Measurements from ENCODE around the gene NAV2.

NAV2 gene

DNA sequence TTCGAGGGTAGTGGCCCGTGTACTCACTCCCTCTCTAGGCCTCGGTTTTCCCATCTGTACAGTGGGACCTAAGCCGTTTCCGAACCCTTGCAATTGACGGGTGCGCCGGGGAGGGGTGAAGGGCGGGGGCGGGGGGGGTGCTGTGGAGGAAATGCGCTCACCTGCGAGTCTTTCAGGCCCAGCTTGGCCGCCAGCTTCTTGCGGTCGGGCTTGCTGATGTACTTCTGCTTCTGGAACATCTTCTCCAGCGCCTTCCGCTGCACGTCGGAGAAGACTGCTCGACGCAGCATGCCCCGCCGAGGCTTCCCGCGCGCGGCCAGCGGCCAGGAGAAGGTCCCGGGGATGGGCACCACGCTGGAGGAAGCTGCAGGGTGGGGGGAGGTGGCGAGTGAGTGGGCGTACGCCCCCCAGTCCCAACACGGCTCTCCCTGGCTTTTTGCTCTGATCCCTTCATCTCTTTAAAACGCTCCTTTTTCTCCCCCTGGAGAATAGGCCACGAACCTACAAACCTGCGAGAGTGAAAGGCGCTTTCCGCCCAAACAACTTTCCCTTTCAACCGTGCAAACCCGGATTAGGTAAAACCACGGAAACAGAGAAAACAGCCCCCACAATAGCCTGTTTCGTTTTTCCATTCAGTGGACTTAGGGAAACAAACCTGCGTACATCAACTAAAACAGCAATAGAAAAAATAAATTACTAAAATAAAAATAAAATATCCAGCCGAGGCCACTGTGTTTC is 444.4 kb downstream of the NAV2 start:
- no peak for TF ChIP-seq SNAI2 (CRISPR knock-in tag; IDR thresholded peaks at IDR 0.05)
- TF ChIP-seq ZC3H10 (CRISPR knock-in tag; IDR thresholded peaks at IDR 0.05): no peak
- TF ChIP-seq ISL1 (CRISPR knock-in tag; IDR thresholded peaks at IDR 0.05): no peak
- TF ChIP-seq CSDC2 (CRISPR knock-in tag; IDR thresholded peaks at IDR 0.05): no peak
- no peak for TF ChIP-seq ZNF565 (CRISPR knock-in tag; conservative IDR thresholded peaks at IDR 0.05; ENCODE audit: low read depth)
- no peak for TF ChIP-seq ARNTL (CRISPR knock-in tag; IDR thresholded peaks at IDR 0.05; ENCODE audit: borderline replicate concordance, low read depth)
- no peak for ATAC-seq

DNA sequence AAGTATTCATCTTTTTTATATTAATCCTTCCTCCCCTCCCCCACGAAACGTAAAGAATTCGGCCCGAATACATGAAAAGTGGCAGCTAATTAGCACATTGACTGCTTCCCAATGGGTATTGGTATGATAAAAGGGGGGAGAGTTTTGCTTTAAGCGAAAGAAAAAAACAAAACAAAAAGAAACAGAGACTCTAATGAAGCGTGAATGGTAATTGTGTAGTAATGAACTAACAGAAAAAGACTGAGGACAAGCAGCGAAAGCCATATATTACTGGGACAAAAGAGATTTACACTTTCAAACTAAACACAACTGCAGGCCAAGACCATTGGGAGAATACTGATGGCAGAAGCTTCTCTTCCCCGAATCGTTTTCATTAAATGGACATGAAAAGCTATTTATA is 445.1 kb downstream of the NAV2 start:
- TF ChIP-seq, protein P1, sequence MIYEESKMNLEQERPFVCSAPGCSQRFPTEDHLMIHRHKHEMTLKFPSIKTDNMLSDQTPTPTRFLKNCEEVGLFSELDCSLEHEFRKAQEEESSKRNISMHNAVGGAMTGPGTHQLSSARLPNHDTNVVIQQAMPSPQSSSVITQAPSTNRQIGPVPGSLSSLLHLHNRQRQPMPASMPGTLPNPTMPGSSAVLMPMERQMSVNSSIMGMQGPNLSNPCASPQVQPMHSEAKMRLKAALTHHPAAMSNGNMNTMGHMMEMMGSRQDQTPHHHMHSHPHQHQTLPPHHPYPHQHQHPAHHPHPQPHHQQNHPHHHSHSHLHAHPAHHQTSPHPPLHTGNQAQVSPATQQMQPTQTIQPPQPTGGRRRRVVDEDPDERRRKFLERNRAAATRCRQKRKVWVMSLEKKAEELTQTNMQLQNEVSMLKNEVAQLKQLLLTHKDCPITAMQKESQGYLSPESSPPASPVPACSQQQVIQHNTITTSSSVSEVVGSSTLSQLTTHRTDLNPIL (CRISPR knock-in tag; IDR thresholded peaks at IDR 0.05; ENCODE audit: low read depth): no peak
- TF ChIP-seq ZNF565 (CRISPR knock-in tag; conservative IDR thresholded peaks at IDR 0.05; ENCODE audit: low read depth) (no peak), OSR1 (CRISPR knock-in tag; IDR thresholded peaks at IDR 0.05) (no peak), ZC3H10 (CRISPR knock-in tag; IDR thresholded peaks at IDR 0.05) (no peak)

DNA sequence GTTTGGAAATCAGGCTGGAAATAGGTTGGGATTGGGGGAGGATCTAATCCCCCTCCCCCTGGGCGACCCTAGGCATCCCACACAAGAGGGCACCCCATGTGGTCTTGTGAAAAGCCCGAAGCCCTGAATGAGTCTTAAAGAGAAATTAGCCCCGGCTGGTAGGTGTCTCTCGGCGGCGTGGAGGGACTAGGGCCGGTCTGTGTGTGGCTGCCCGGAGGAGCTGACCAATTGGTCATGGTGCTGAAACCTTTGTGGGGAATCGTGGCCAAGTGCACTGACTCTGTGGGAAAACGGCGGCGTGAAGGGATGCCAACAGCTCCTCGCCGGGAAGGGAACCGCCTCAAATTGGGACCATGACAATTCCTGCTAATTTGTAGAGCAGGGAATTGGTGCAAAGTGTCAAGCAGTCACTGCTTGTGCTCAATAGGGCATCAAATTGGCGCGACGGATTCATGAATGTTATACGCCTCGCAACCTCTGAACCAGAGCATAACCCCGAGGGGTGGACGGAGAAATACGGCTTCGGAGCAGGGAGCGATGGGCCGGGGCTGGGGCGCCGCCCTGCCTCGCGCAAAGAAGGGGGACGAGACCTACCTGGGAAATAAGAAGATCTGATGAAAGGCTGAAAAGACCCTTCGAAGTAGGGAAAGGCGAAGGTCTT is 446.1 kb downstream of the NAV2 start:
- ATAC-seq: no peak
- no peak for TF ChIP-seq BACH2 (CRISPR knock-in tag; IDR thresholded peaks at IDR 0.05; ENCODE audit: borderline replicate concordance)
- TF ChIP-seq PPARA (CRISPR knock-in tag; IDR thresholded peaks at IDR 0.05; ENCODE audit: borderline replicate concordance): no peak
- no peak for TF ChIP-seq ZC3H10 (CRISPR knock-in tag; IDR thresholded peaks at IDR 0.05)
- no peak for TF ChIP-seq ZFP3 (CRISPR knock-in tag; IDR thresholded peaks at IDR 0.05)
- TF ChIP-seq RARB (CRISPR knock-in tag; IDR thresholded peaks at IDR 0.05): no peak
- TF ChIP-seq ZFP30 (CRISPR knock-in tag; IDR thresholded peaks at IDR 0.05): no peak

More for the DNA sequence above, 445.1 kb downstream of the NAV2 start:
- ATAC-seq: no peak

DNA sequence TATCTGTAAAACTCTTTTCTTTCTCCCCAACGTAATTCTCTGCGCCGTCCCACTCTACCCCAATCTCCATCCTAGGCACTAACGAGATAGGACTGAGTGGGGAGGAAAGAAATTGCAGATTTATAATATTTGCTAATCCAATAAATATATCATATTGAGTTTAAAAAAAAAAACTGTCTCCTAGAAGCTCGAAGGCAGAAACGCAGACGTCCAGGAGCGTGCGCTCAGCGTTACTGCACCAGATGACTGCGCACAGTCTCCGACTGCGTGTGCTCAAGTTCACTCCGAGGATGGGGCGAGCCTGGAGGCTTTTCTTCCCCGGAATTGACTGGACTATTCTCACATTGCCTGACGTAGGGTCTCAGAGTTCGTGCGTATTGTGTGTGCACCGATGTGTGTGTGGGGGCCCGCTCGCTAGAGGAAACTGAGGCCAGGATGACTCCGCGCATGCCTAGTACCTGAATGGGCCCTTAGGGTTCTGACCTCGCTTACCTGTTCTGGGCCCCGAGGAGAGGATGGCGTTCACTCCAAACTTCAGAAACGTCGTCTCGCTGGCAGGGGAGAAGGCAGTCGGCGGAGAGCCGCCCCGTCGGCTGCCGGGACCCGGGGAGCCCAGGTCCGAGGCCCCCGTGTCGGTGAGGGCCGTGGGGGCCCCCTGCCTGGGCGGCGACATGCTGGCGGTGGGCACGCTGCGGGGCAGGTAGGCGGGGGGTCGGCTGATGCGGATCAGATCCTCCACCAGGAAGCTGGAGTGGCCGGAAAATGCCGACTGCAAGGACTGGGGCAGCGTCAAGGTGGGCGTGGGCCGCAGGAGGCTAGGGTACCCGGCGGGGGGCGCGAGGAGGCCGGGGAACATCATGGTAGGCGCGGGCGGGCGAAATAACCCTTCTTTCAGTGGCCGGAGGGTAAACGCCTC is 447.1 kb downstream of the NAV2 start:
- no peak for ATAC-seq
- no peak for TF ChIP-seq CSDC2 (CRISPR knock-in tag; IDR thresholded peaks at IDR 0.05)
- TF ChIP-seq ESRRG (CRISPR knock-in tag; IDR thresholded peaks at IDR 0.05): no peak
- no peak for TF ChIP-seq GLIS3 (CRISPR knock-in tag; IDR thresholded peaks at IDR 0.05)
- TF ChIP-seq, protein P2, sequence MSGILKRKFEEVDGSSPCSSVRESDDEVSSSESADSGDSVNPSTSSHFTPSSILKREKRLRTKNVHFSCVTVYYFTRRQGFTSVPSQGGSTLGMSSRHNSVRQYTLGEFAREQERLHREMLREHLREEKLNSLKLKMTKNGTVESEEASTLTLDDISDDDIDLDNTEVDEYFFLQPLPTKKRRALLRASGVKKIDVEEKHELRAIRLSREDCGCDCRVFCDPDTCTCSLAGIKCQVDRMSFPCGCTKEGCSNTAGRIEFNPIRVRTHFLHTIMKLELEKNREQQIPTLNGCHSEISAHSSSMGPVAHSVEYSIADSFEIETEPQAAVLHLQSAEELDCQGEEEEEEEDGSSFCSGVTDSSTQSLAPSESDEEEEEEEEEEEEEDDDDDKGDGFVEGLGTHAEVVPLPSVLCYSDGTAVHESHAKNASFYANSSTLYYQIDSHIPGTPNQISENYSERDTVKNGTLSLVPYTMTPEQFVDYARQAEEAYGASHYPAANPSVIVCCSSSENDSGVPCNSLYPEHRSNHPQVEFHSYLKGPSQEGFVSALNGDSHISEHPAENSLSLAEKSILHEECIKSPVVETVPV (CRISPR knock-in tag; IDR thresholded peaks at IDR 0.05): no peak
- TF ChIP-seq, protein P3, sequence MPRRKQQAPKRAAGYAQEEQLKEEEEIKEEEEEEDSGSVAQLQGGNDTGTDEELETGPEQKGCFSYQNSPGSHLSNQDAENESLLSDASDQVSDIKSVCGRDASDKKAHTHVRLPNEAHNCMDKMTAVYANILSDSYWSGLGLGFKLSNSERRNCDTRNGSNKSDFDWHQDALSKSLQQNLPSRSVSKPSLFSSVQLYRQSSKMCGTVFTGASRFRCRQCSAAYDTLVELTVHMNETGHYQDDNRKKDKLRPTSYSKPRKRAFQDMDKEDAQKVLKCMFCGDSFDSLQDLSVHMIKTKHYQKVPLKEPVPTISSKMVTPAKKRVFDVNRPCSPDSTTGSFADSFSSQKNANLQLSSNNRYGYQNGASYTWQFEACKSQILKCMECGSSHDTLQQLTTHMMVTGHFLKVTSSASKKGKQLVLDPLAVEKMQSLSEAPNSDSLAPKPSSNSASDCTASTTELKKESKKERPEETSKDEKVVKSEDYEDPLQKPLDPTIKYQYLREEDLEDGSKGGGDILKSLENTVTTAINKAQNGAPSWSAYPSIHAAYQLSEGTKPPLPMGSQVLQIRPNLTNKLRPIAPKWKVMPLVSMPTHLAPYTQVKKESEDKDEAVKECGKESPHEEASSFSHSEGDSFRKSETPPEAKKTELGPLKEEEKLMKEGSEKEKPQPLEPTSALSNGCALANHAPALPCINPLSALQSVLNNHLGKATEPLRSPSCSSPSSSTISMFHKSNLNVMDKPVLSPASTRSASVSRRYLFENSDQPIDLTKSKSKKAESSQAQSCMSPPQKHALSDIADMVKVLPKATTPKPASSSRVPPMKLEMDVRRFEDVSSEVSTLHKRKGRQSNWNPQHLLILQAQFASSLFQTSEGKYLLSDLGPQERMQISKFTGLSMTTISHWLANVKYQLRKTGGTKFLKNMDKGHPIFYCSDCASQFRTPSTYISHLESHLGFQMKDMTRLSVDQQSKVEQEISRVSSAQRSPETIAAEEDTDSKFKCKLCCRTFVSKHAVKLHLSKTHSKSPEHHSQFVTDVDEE (CRISPR knock-in tag; IDR thresholded peaks at IDR 0.05): no peak
- TF ChIP-seq RARB (CRISPR knock-in tag; IDR thresholded peaks at IDR 0.05): no peak
- no peak for TF ChIP-seq OSR1 (CRISPR knock-in tag; IDR thresholded peaks at IDR 0.05)
- TF ChIP-seq, protein P4, sequence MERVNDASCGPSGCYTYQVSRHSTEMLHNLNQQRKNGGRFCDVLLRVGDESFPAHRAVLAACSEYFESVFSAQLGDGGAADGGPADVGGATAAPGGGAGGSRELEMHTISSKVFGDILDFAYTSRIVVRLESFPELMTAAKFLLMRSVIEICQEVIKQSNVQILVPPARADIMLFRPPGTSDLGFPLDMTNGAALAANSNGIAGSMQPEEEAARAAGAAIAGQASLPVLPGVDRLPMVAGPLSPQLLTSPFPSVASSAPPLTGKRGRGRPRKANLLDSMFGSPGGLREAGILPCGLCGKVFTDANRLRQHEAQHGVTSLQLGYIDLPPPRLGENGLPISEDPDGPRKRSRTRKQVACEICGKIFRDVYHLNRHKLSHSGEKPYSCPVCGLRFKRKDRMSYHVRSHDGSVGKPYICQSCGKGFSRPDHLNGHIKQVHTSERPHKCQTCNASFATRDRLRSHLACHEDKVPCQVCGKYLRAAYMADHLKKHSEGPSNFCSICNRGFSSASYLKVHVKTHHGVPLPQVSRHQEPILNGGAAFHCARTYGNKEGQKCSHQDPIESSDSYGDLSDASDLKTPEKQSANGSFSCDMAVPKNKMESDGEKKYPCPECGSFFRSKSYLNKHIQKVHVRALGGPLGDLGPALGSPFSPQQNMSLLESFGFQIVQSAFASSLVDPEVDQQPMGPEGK (CRISPR knock-in tag; IDR thresholded peaks at IDR 0.05; ENCODE audit: borderline replicate concordance): no peak
- no peak for TF ChIP-seq ZFP3 (CRISPR knock-in tag; IDR thresholded peaks at IDR 0.05)
- TF ChIP-seq ZNF565 (CRISPR knock-in tag; conservative IDR thresholded peaks at IDR 0.05; ENCODE audit: low read depth): no peak
- no peak for TF ChIP-seq ISL1 (CRISPR knock-in tag; IDR thresholded peaks at IDR 0.05)
- no peak for TF ChIP-seq TCF4 (CRISPR knock-in tag; IDR thresholded peaks at IDR 0.05; ENCODE audit: borderline replicate concordance)
- TF ChIP-seq, protein P1 (CRISPR knock-in tag; IDR thresholded peaks at IDR 0.05; ENCODE audit: low read depth): no peak
- no peak for TF ChIP-seq ZNF70 (CRISPR knock-in tag; IDR thresholded peaks at IDR 0.05)
- TF ChIP-seq BACH2 (CRISPR knock-in tag; IDR thresholded peaks at IDR 0.05; ENCODE audit: borderline replicate concordance): no peak
- no peak for TF ChIP-seq ZFP30 (CRISPR knock-in tag; IDR thresholded peaks at IDR 0.05)
- no peak for TF ChIP-seq ARNTL (CRISPR knock-in tag; IDR thresholded peaks at IDR 0.05; ENCODE audit: borderline replicate concordance, low read depth)
- TF ChIP-seq PPARA (CRISPR knock-in tag; IDR thresholded peaks at IDR 0.05; ENCODE audit: borderline replicate concordance): no peak

Measured in SK-N-SH treated with all-trans-retinoic acid at 6 μM for 48 hours (cell line).